Measurements from ENCODE around the gene DHRSX.
"Not testable (repeated sequence)": the region's sequence is repeated elsewhere in the genome, so short reads cannot be mapped to it uniquely, and the experiment has no call there.

GRCh38 chrX:2240761-2241160 lies 260.0 kb downstream of the DHRSX start:
- not testable (repeated sequence) for TF ChIP-seq CTCF (conservative IDR thresholded peaks at IDR 0.05); ZFX (IDR thresholded peaks at IDR 0.05)

Measured in C4-2B (cell line).